ENCODE data around the gene DNAJC12.

GRCh38 chr10:67884842-67885670, 47.1 kb upstream of the DNAJC12 start:
- TF ChIP-seq POLR2A (IDR thresholded peaks at IDR 0.05) = peak in 1 of 3 donors; percentile 27
- peak in 1 of 11 experiments; percentile 4 for TF ChIP-seq CTCF (IDR thresholded peaks at IDR 0.05 in 8 of 11, conservative IDR thresholded peaks at IDR 0.05 in 3 of 11)
- peak in 1 of 3 donors; percentile 27 for TF ChIP-seq POLR2AphosphoS5 (IDR thresholded peaks at IDR 0.05)

Data from spleen (tissue), 7 donors.